Activated CD4-positive, alpha-beta T cell treated with anti-CD3 and anti-CD28 coated beads, Interleukin-2, Interleukin-4, amounts not matched to agents 100 ng/mL and 50 ng/mL, durations not matched to agents 16 hours and 8 hours (primary cell): ENCODE results near the gene DLG2.

Source experiments
- DNase-seq: peaks from one replicate; pipeline ENCODE4 v3.0.0-alpha.2; 2020; ENCODE audit warnings: low spot score

DLG2 gene

GRCh38 chr11:85558411-85558810, 68.7 kb downstream of the DLG2 start:
- DNase-seq, result no peak

GRCh38 chr11:85551881-85552280, 75.3 kb downstream of the DLG2 start:
- no peak for DNase-seq

- DNase-seq, result no peak
Measured at GRCh38 chr11:85541683-85542082, 85.5 kb downstream of the DLG2 start.

- no peak for DNase-seq
Measured at GRCh38 chr11:85540635-85541205, 86.4 kb downstream of the DLG2 start.

GRCh38 chr11:85540181-85540580, 87.0 kb downstream of the DLG2 start:
- DNase-seq, result no peak

GRCh38 chr11:85539740-85540139, 87.4 kb downstream of the DLG2 start:
- DNase-seq, result no peak

GRCh38 chr11:85539029-85539689, 88.0 kb downstream of the DLG2 start:
- no peak for DNase-seq

GRCh38 chr11:85536438-85536837, 90.7 kb downstream of the DLG2 start:
- no peak for DNase-seq

- no peak for DNase-seq
Measured at GRCh38 chr11:85534806-85535205, 92.3 kb downstream of the DLG2 start.

GRCh38 chr11:85531191-85531897, 95.8 kb downstream of the DLG2 start:
- no peak for DNase-seq

- no peak for DNase-seq
Measured at GRCh38 chr11:85530634-85531033, 96.5 kb downstream of the DLG2 start.

- no peak for DNase-seq
Measured at GRCh38 chr11:85526564-85526963, 100.6 kb downstream of the DLG2 start.

GRCh38 chr11:85525686-85526085, 101.5 kb downstream of the DLG2 start:
- DNase-seq, result no peak

GRCh38 chr11:85517272-85517671, 109.9 kb downstream of the DLG2 start:
- DNase-seq, result no peak

- DNase-seq, result no peak
Measured at GRCh38 chr11:85495918-85496317, 131.2 kb downstream of the DLG2 start.

GRCh38 chr11:85494396-85494795, 132.7 kb downstream of the DLG2 start:
- no peak for DNase-seq

GRCh38 chr11:85485902-85486301, 141.2 kb downstream of the DLG2 start:
- DNase-seq, result no peak

GRCh38 chr11:85483861-85484260, 143.3 kb downstream of the DLG2 start:
- no peak for DNase-seq

- no peak for DNase-seq
Measured at GRCh38 chr11:85481862-85482261, 145.3 kb downstream of the DLG2 start.

- no peak for DNase-seq
Measured at GRCh38 chr11:85475660-85476517, 151.3 kb downstream of the DLG2 start.

GRCh38 chr11:85472953-85473352, 154.2 kb downstream of the DLG2 start:
- no peak for DNase-seq

GRCh38 chr11:85464283-85464682, 162.9 kb downstream of the DLG2 start:
- DNase-seq, result no peak

GRCh38 chr11:85459304-85459703, 167.8 kb downstream of the DLG2 start:
- DNase-seq, result no peak
